Neural cell (in vitro differentiated cells): ENCODE results near the gene KCNJ16.

Source experiments
- CTCF ChIP-seq: fragments of 450-650 bp; IDR thresholded peaks from 2 replicates; pipeline ENCODE4 v1.5.1; 2014; ENCODE audit warnings: antibody characterized with exemption, mild to moderate bottlenecking, moderate library complexity; ENCODE audit not compliant: poor library complexity, severe bottlenecking
- EZH2 ChIP-seq: fragments of 200-600, 300-800 bp; shearing (Covaris generic), sonication (generic); IDR thresholded peaks from 2 replicates; pipeline ENCODE4 v1.6.1; 2014; ENCODE audit warnings: antibody characterized with exemption, low read length, borderline replicate concordance, mild to moderate bottlenecking; ENCODE audit not compliant: insufficient read depth, poor library complexity, severe bottlenecking
- TAF1 ChIP-seq: IDR thresholded peaks from 2 replicates; pipeline ENCODE4 v1.6.1; 2012; ENCODE audit warnings: low read depth

- TF ChIP-seq CTCF (no peak), TAF1 (no peak), EZH2 (no peak)
These were observed 1.8 kb downstream of the KCNJ16 start for GRCh38 chr17:70076831-70077230.
